MM.1S (cell line): Measurements from ENCODE around the gene TAS2R13.

Experiments
- DNase-seq: peaks from one replicate; pipeline ENCODE4 v3.0.0-alpha.2; 2015
- H2AFZ ChIP-seq: fragments of 300-600 bp; sonication (generic); 2 replicates; pipeline ENCODE4 v1.6.0; 2016; ENCODE audit warnings: antibody characterized with exemption, low read length
- H3F3A ChIP-seq: fragments of 300-600 bp; sonication (generic); 2 replicates; pipeline ENCODE4 v1.6.1; 2016; ENCODE audit warnings: mild to moderate bottlenecking, antibody characterized with exemption, low read length, moderate library complexity, mixed read lengths; ENCODE audit not compliant: insufficient read depth
- H3K27ac ChIP-seq: fragments of 300-600 bp; sonication (generic); 2 replicates; pipeline ENCODE4 v1.5.1; 2016; ENCODE audit warnings: mild to moderate bottlenecking, low read length
- H3K27me3 ChIP-seq: fragments of 300-600 bp; sonication (generic); replicated peaks from 2 replicates; pipeline ENCODE4 v1.6.0; 2016; ENCODE audit warnings: low read length; ENCODE audit not compliant: insufficient read depth
- H3K36me3 ChIP-seq: fragments of 300-600 bp; sonication (generic); replicated peaks from 2 replicates; pipeline ENCODE4 v1.6.1; 2016; ENCODE audit warnings: mild to moderate bottlenecking, low read length, mixed read lengths; ENCODE audit not compliant: insufficient read depth
- H3K4me1 ChIP-seq: fragments of 300-600 bp; sonication (generic); 2 replicates; pipeline ENCODE4 v1.6.1; 2016; ENCODE audit warnings: low read length, mixed read lengths
- H3K4me2 ChIP-seq: fragments of 300-600 bp; sonication (generic); 2 replicates; pipeline ENCODE4 v1.6.0; 2016; ENCODE audit warnings: low read depth, low read length
- H3K4me3 ChIP-seq: fragments of 300-600 bp; sonication (generic); 2 replicates; pipeline ENCODE4 v1.5.1; 2016; ENCODE audit warnings: low read length, mixed read lengths
- H3K79me2 ChIP-seq: fragments of 300-600 bp; sonication (generic); 2 replicates; pipeline ENCODE4 v1.6.1; 2016; ENCODE audit warnings: mixed run types, low read length, mixed read lengths
- H3K9ac ChIP-seq: fragments of 300-600 bp; sonication (generic); 2 replicates; pipeline ENCODE4 v1.6.1; 2016; ENCODE audit warnings: low read length, mixed read lengths
- H3K9me2 ChIP-seq: fragments of 300-600 bp; sonication (generic); replicated peaks from 2 replicates; pipeline ENCODE4 v1.6.1; 2016; ENCODE audit warnings: mild to moderate bottlenecking, low read length, mixed read lengths; ENCODE audit not compliant: insufficient read depth
- H3K9me3 ChIP-seq: fragments of 300-600 bp; sonication (generic); replicated peaks from 2 replicates; pipeline ENCODE4 v1.6.1; 2016; ENCODE audit warnings: mild to moderate bottlenecking, low read length, mixed read lengths; ENCODE audit not compliant: insufficient read depth
- H4K20me1 ChIP-seq: fragments of 300-600 bp; sonication (generic); 2 replicates; pipeline ENCODE4 v1.6.1; 2016; ENCODE audit warnings: mild to moderate bottlenecking, low read length, moderate library complexity, mixed read lengths; ENCODE audit not compliant: insufficient read depth
- EZH2 ChIP-seq: fragments of 300-600 bp; sonication (generic); optimal IDR thresholded peaks from 2 replicates; pipeline ENCODE3; 2017; ENCODE audit warnings: low read depth, mild to moderate bottlenecking, antibody characterized with exemption, low read length, mixed read lengths
- EZH2phosphoT487 ChIP-seq: fragments of 300-600 bp; sonication (generic); IDR thresholded peaks from 2 replicates; pipeline ENCODE4 v1.6.1; 2018; ENCODE audit warnings: antibody characterized with exemption, low read length
- TF ChIP-seq, protein P1 (sequence below): fragments of 300-600 bp; sonication (generic); IDR thresholded peaks from 2 replicates; pipeline ENCODE4 v1.5.1; 2016; ENCODE audit warnings: antibody characterized with exemption, low read length, mixed read lengths

TAS2R13 gene

DNA sequence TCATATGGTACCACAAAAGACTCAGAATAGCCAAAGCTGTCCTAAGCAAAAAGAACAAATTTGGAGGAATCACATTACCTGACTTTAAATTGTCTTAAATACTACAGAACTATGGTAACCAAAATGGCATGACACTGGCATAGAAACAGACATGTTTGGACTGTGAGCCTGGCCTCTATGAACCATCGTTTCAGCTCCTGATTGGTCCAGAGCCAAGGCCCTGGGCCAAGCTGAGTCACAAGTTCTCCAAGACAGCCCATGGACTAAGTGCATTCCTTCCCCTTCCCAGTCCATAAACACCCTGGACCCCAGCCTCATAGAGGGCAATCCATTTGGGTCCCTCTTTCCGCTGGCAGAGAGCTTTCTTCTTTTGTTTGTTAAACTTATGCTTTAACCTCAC, 48.0 kb downstream of the TAS2R13 start:
- Histone ChIP-seq H3K36me3 (no peaks in the 10 kb centered on the region), H3K27ac (no peak overlapping the region), H3K9ac (no peak overlapping the region), H3K9me3 (no peaks in the 10 kb centered on the region), H3K27me3 (no peaks in the 10 kb centered on the region), H3K4me3 (no peak overlapping the region), H3K4me2 (no peak overlapping the region), H4K20me1 (no peaks in the 10 kb centered on the region), H3F3A (no peaks in the 10 kb centered on the region), H3K9me2 (no peaks in the 10 kb centered on the region), H2AFZ (no peak overlapping the region), H3K79me2 (no peaks in the 10 kb centered on the region), H3K4me1 (no peaks in the 10 kb centered on the region)
- TF ChIP-seq EZH2phosphoT487 (no peak), EZH2 (no peak)
- TF ChIP-seq, protein P1, sequence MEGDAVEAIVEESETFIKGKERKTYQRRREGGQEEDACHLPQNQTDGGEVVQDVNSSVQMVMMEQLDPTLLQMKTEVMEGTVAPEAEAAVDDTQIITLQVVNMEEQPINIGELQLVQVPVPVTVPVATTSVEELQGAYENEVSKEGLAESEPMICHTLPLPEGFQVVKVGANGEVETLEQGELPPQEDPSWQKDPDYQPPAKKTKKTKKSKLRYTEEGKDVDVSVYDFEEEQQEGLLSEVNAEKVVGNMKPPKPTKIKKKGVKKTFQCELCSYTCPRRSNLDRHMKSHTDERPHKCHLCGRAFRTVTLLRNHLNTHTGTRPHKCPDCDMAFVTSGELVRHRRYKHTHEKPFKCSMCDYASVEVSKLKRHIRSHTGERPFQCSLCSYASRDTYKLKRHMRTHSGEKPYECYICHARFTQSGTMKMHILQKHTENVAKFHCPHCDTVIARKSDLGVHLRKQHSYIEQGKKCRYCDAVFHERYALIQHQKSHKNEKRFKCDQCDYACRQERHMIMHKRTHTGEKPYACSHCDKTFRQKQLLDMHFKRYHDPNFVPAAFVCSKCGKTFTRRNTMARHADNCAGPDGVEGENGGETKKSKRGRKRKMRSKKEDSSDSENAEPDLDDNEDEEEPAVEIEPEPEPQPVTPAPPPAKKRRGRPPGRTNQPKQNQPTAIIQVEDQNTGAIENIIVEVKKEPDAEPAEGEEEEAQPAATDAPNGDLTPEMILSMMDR: no peak
- DNase-seq: no peak
